GM18502 (cell line): ENCODE results near the gene RASSF3.

Experiments
- ATAC-seq: cut with Tn5 transposase; IDR thresholded peaks from one replicate; pipeline ENCODE4 v1.9.1; 2021; ENCODE audit warnings: mild to moderate bottlenecking; ENCODE audit not compliant: unreplicated experiment, poor library complexity

Gene RASSF3

DNA sequence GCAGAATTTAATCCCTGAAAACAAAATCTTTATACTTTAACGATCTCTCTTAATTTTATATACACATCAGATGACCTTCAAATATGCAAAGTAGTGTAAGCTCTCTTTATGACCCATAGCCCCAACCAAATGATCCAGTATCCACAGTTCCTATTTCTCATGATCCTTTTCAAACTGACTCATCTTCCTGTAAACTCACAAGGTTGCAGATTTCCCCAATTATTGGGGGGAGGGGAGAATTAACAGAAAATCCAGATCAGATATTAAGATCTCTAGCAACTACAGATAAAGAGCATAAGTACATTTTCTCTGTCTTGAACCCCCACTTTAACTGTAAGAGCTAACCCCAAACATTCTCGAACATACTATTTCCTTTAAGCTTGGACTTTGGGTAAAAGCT, 136.4 kb downstream of the RASSF3 start:
- no peak for ATAC-seq
